Adrenal gland (tissue), 5 donors: ENCODE measurements around the gene TTC36.

Experiments used
- CTCF ChIP-seq, 6 experiments: fragments of 450-650 bp in 4 of 6; fragments of 200-600 bp in 2 of 6; sonication (generic) in 1 of 6; IDR thresholded peaks; 1 replicate in 5 of 6; 2 replicates in 1 of 6; pipeline versions ENCODE4 v1.5.1 to v1.8.0; 2016 to 2021; ENCODE audit warnings: antibody characterized with exemption in 6 of 6, mild to moderate bottlenecking in 2 of 6, moderate library complexity in 1 of 6
- POLR2A ChIP-seq, 2 donors: fragments of 450-650 bp; IDR thresholded peaks; one replicate each; pipeline ENCODE4 v1.6.1; 2017; ENCODE audit warnings: antibody characterized with exemption in 2 of 2, mild to moderate bottlenecking in 2 of 2, moderate library complexity in 1 of 2
- donor health status: DM: no; HTN: no; CAD: no.

GRCh38 chr11:118565051-118565450, 37.8 kb downstream of the TTC36 start:
- TF ChIP-seq CTCF (IDR thresholded peaks at IDR 0.05) (no peak), POLR2A (IDR thresholded peaks at IDR 0.05) (no peak)
